ENCODE measurements around the gene IRF6.

GRCh38 chr1:209816923-209817322 is 11.0 kb upstream of the IRF6 start:
- TF ChIP-seq, protein P1, sequence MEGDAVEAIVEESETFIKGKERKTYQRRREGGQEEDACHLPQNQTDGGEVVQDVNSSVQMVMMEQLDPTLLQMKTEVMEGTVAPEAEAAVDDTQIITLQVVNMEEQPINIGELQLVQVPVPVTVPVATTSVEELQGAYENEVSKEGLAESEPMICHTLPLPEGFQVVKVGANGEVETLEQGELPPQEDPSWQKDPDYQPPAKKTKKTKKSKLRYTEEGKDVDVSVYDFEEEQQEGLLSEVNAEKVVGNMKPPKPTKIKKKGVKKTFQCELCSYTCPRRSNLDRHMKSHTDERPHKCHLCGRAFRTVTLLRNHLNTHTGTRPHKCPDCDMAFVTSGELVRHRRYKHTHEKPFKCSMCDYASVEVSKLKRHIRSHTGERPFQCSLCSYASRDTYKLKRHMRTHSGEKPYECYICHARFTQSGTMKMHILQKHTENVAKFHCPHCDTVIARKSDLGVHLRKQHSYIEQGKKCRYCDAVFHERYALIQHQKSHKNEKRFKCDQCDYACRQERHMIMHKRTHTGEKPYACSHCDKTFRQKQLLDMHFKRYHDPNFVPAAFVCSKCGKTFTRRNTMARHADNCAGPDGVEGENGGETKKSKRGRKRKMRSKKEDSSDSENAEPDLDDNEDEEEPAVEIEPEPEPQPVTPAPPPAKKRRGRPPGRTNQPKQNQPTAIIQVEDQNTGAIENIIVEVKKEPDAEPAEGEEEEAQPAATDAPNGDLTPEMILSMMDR (IDR thresholded peaks at IDR 0.05): no peak
- no peak for TF ChIP-seq POLR2A (IDR thresholded peaks at IDR 0.05)

All from right lobe of liver (tissue), 4 donors.